H1 (cell line): ENCODE data around the gene LBHD1. TPM values are rescaled to one million over a fixed set of nuclear protein-coding genes. Genes with fewer than 3 reads are reported as not detected.

Experiments used
- CTCF ChIA-PET: fragments of 300-600 bp; sonication (Branson Sonifier 250); formaldehyde crosslinking; loops from one replicate; lab custom pipeline; 2021; ENCODE audit not compliant: partially characterized antibody; lab: Charles Lee
- POLR2A ChIA-PET: fragments of 300-600 bp; sonication (Branson Sonifier 250); formaldehyde crosslinking; loops from one replicate; lab custom pipeline; 2021; ENCODE audit warnings: inconsistent platforms; ENCODE audit not compliant: partially characterized antibody; lab: Charles Lee
- DNase-seq, 2 experiments: peaks; one replicate each; pipeline versions ENCODE4 v3.0.0 to v3.0.0-alpha.2; 2010 to 2022; ENCODE audit warnings: low spot score in 2 of 2, low read depth in 1 of 2, mixed read lengths in 1 of 2
- FAIRE-seq: peaks from 2 replicates; lab custom pipeline; 2011; peaks lifted over from hg19 to GRCh38; lab: Jason Lieb, UNC
- H2AFZ ChIP-seq: 2 replicates; pipeline ENCODE4 v1.8.1; 2012; ENCODE audit warnings: low read length, inconsistent platforms
- H2AK5ac ChIP-seq: 2 replicates; pipeline ENCODE4 v1.6.1; 2013; ENCODE audit warnings: low read depth, low read length
- H2BK120ac ChIP-seq: replicated peaks from 2 replicates; pipeline ENCODE3; 2013; ENCODE audit warnings: low read depth, low read length, inconsistent platforms
- H2BK12ac ChIP-seq: 2 replicates; pipeline ENCODE4 v1.6.1; 2013; ENCODE audit warnings: low read depth, low read length
- H2BK15ac ChIP-seq: 2 replicates; pipeline ENCODE4 v1.6.1; 2013; ENCODE audit warnings: low read length
- H2BK20ac ChIP-seq: 2 replicates; pipeline ENCODE4 v1.6.1; 2013; ENCODE audit warnings: low read length
- H2BK5ac ChIP-seq: 2 replicates; pipeline ENCODE4 v1.6.1; 2013; ENCODE audit warnings: low read depth, low read length
- H3K14ac ChIP-seq: 2 replicates; pipeline ENCODE4 v1.6.1; 2013; ENCODE audit warnings: inconsistent platforms; ENCODE audit not compliant: insufficient read length
- H3K18ac ChIP-seq: 2 replicates; pipeline ENCODE4 v1.6.1; 2013; ENCODE audit warnings: low read length; ENCODE audit errors: extremely low read depth
- H3K23ac ChIP-seq: 2 replicates; pipeline ENCODE4 v1.6.1; 2013; ENCODE audit warnings: inconsistent platforms; ENCODE audit not compliant: insufficient read length
- H3K23me2 ChIP-seq: 2 replicates; pipeline ENCODE4 v1.6.1; 2013; ENCODE audit warnings: low read depth, low read length
- H3K27ac ChIP-seq: 2 replicates; pipeline ENCODE4 v1.6.1; 2011; ENCODE audit warnings: low read depth, low read length, inconsistent platforms
- H3K27me3 ChIP-seq, 4 experiments: replicated peaks in 1 of 4; 1 replicate in 1 of 4; 2 replicates in 3 of 4; pipeline versions ENCODE4 v1.6.1 to v1.8.1; 2011 to 2013; ENCODE audit warnings: low read length in 3 of 4, mild to moderate bottlenecking in 3 of 4, inconsistent platforms in 2 of 4, mixed read lengths in 2 of 4, moderate library complexity in 1 of 4; ENCODE audit not compliant: control insufficient read depth in 3 of 4, insufficient read depth in 3 of 4; ENCODE audit errors: extremely low read depth in 1 of 4
- H3K36me3 ChIP-seq, 4 experiments: 2 replicates each; pipeline versions ENCODE4 v1.6.1 to v1.8.1; 2011 to 2013; ENCODE audit warnings: mild to moderate bottlenecking in 4 of 4, low read length in 3 of 4, moderate library complexity in 2 of 4, control low read depth in 1 of 4, inconsistent platforms in 1 of 4; ENCODE audit not compliant: insufficient read depth in 4 of 4, control insufficient read depth in 2 of 4
- H3K4ac ChIP-seq: replicated peaks from 2 replicates; pipeline ENCODE3; 2013; ENCODE audit warnings: low read length, low read depth, mixed read lengths, inconsistent platforms; ENCODE audit not compliant: insufficient read length
- H3K4me1 ChIP-seq, 4 experiments: replicated peaks in 1 of 4; 1 replicate in 1 of 4; 2 replicates in 3 of 4; pipeline versions ENCODE4 v1.6.1 to v1.8.1; 2011 to 2013; ENCODE audit warnings: low read length in 3 of 4, inconsistent platforms in 2 of 4, mixed read lengths in 1 of 4; ENCODE audit not compliant: insufficient read depth in 4 of 4, control insufficient read depth in 3 of 4
- H3K4me2 ChIP-seq, 2 experiments: 2 replicates each; pipeline versions ENCODE4 v1.6.1 to v1.8.1; 2011 to 2013; ENCODE audit warnings: low read depth in 2 of 2, low read length in 2 of 2, control low read depth in 1 of 2, inconsistent platforms in 1 of 2, mild to moderate bottlenecking in 1 of 2; ENCODE audit not compliant: insufficient read depth in 1 of 2
- H3K4me3 ChIP-seq, 4 experiments: fragments of 200-600, 300-600 bp in 1 of 4; sonication (generic), shearing (Covaris generic), sonication (Bioruptor Twin) in 1 of 4; 2 replicates each; pipeline versions ENCODE4 v1.5.1 to v1.8.1; 2011 to 2016; ENCODE audit warnings: low read length in 4 of 4, low read depth in 3 of 4, control low read depth in 2 of 4, inconsistent platforms in 2 of 4, mild to moderate bottlenecking in 2 of 4, mixed read lengths in 1 of 4, moderate library complexity in 1 of 4; ENCODE audit not compliant: insufficient read depth in 2 of 4; ENCODE audit errors: extremely low read depth in 1 of 4
- H3K56ac ChIP-seq: replicated peaks from 2 replicates; pipeline ENCODE3; 2013; ENCODE audit warnings: low read depth, mild to moderate bottlenecking, mixed read lengths, low read length, inconsistent platforms; ENCODE audit not compliant: insufficient read length
- H3K79me1 ChIP-seq: 2 replicates; pipeline ENCODE4 v1.6.1; 2013; ENCODE audit warnings: low read depth, low read length, control low read depth
- H3K79me2 ChIP-seq, 2 experiments: 2 replicates each; pipeline versions ENCODE4 v1.6.1 to v1.8.1; 2012 to 2013; ENCODE audit warnings: low read length in 2 of 2, mild to moderate bottlenecking in 2 of 2, inconsistent platforms in 1 of 2; ENCODE audit not compliant: insufficient read depth in 2 of 2, control insufficient read depth in 1 of 2
- H3K9ac ChIP-seq, 4 experiments: replicated peaks in 1 of 4; 1 replicate in 1 of 4; 2 replicates in 3 of 4; pipeline versions ENCODE4 v1.6.1 to v1.8.1; 2011 to 2013; ENCODE audit warnings: low read depth in 3 of 4, low read length in 3 of 4, control low read depth in 2 of 4, mild to moderate bottlenecking in 2 of 4, moderate library complexity in 2 of 4, inconsistent platforms in 1 of 4; ENCODE audit errors: extremely low read depth in 1 of 4
- H3K9me3 ChIP-seq, 2 experiments: 2 replicates each; pipeline versions ENCODE4 v1.6.1 to v1.8.1; 2012 to 2013; ENCODE audit warnings: mild to moderate bottlenecking in 2 of 2, moderate library complexity in 2 of 2, control low read depth in 1 of 2, inconsistent platforms in 1 of 2, low read depth in 1 of 2, low read length in 1 of 2, mixed read lengths in 1 of 2; ENCODE audit not compliant: insufficient read depth in 2 of 2
- H4K20me1 ChIP-seq, 2 experiments: replicated peaks in 1 of 2; 2 replicates each; pipeline versions ENCODE3 to v1.8.1; 2011 to 2013; ENCODE audit warnings: inconsistent platforms in 2 of 2, low read length in 2 of 2, mild to moderate bottlenecking in 1 of 2; ENCODE audit not compliant: insufficient read depth in 2 of 2, control insufficient read depth in 1 of 2
- H4K5ac ChIP-seq: 2 replicates; pipeline ENCODE4 v1.6.1; 2013; ENCODE audit warnings: low read length, low read depth, mixed read lengths, inconsistent platforms; ENCODE audit not compliant: insufficient read length
- H4K8ac ChIP-seq: 2 replicates; pipeline ENCODE4 v1.8.0; 2013; ENCODE audit warnings: mild to moderate bottlenecking, moderate library complexity, low read length, inconsistent platforms; ENCODE audit not compliant: insufficient read depth; ENCODE audit errors: extremely low read depth
- H4K91ac ChIP-seq: replicated peaks from 2 replicates; pipeline ENCODE3; 2013; ENCODE audit warnings: low read length, mixed read lengths, inconsistent platforms; ENCODE audit not compliant: insufficient read length
- POLR2A ChIP-seq, 2 experiments: IDR thresholded peaks; 1 replicate in 1 of 2; 2 replicates in 1 of 2; pipeline ENCODE4 v1.6.1; 2011; ENCODE audit warnings: low read depth in 2 of 2, low read length in 2 of 2, mild to moderate bottlenecking in 2 of 2; ENCODE audit errors: control extremely low read depth in 1 of 2
- POLR2AphosphoS5 ChIP-seq: IDR thresholded peaks from 2 replicates; pipeline ENCODE4 v1.6.1; 2011; ENCODE audit warnings: low read depth, low read length
- SIRT6 ChIP-seq: IDR thresholded peaks from one replicate; pipeline ENCODE4 v1.7.1; 2012; ENCODE audit warnings: low read length, inconsistent platforms
- SP4 ChIP-seq: IDR thresholded peaks from 2 replicates; pipeline ENCODE4 v1.6.1; 2012; ENCODE audit warnings: low read length, inconsistent platforms
- TAF1 ChIP-seq: IDR thresholded peaks from 2 replicates; pipeline ENCODE4 v1.6.1; 2011; ENCODE audit warnings: mild to moderate bottlenecking, low read depth, low read length
- WGBS, 2 experiments: shearing (Covaris generic) in 1 of 2; methylation state at CpG; one replicate each; pipeline versions ENCODE4 v1.1.6 to v1.1.7; 2013 to 2015; ENCODE audit warnings: low lambda C conversion rate in 2 of 2, mixed read lengths in 2 of 2, inconsistent platforms in 1 of 2, low coverage in 1 of 2, missing lambda C conversion rate in 1 of 2; ENCODE audit not compliant: insufficient replicate concordance in 2 of 2, insufficient coverage in 1 of 2, insufficient read length in 1 of 2; ENCODE audit errors: extremely low coverage in 1 of 2, missing lambda C conversion rate in 1 of 2; 5-methylcytosine and 5-hydroxymethylcytosine counted together
- polyA plus RNA-seq, 7 experiments: library from polyadenylated mRNA; depleted of rRNA in 3 of 7; stranded (reverse) in 5 of 7; unstranded in 2 of 7; fragments of >200 nt in 5 of 7; fragments of 200-250 nt in 2 of 7; gene quantifications; 1 replicate in 5 of 7; 2 replicates in 1 of 7; 4 replicates in 1 of 7; pipeline versions ENCODE4 v1.2.1 to v1.2.3, GENCODE V29; 2011 to 2013; ENCODE audit warnings: missing spikeins in 2 of 7, mixed read lengths in 2 of 7
- total RNA-seq: library from RNA; stranded (reverse); fragmentation: NEBNext Ultra II Directional; extraction: Animal tissue kit (Norgen Biotek cat#: 25700); gene quantifications from 2 replicates; pipeline ENCODE4 v1.2.1, GENCODE V29; 2021

LBHD1 gene
- total and polyA plus RNA-seq, 2 of the 8 experiments (the other 6 are each of a cell fraction or from before 2014, with no cell fraction given): 2.3 to 5.2 TPM

DNA sequence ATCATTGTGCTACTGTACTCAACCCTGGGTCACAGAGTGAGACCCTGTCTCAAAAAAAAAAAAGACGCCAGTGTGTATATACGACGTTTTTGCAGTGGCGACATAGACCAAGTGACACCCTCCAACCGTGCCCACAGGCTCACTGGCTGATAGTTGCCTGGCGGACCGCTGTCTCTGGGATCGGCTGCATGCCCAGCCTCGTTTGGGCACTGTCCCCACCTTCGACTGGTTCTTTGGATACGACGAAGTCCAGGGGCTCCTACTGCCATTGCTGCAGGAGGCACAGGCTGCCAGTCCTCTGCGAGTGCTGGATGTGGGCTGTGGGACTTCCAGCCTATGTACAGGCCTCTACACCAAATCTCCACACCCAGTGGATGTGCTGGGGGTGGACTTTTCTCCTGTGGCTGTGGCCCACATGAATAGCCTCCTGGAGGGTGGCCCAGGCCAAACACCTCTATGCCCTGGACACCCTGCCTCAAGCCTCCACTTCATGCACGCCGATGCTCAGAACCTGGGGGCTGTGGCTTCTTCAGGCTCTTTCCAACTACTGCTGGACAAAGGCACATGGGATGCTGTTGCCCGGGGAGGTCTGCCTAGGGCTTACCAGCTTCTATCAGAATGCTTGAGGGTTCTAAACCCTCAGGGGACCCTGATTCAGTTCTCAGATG lies 5.7 kb downstream of the LBHD1 start:
- H3K4me3 ChIP-seq: peak overlapping the region; percentile 83 to 98 (median 95)
- no peaks in the 10 kb centered on the region for H3K27me3 ChIP-seq
- no peak overlapping the region for H2AK5ac ChIP-seq
- TF ChIP-seq POLR2AphosphoS5 (peak; percentile 66; the same call in 1 of the 2 replicates), POLR2A (IDR thresholded peaks at IDR 0.05; ENCODE audit: control extremely low read depth in 1 of 2, low read depth in 2 of 2, low read length in 2 of 2) (peak; percentile 57 to 81), SIRT6 (peak; percentile 21), SP4 (no peak), TAF1 (no peak)
- TF ChIP-seq, all 59 proteins: peak for 3
- Histone ChIP-seq H3K79me2 (peaks cover 7 to 33% of the 10 kb centered on the region in 2 experiments; a peak in 3 of 4 replicates), H2BK20ac (no peak overlapping the region), H4K91ac (peak overlapping the region; percentile 1), H3K4me1 (peaks cover 4 to 11% (median 8%) of the 10 kb centered on the region in 4 experiments), H3K9me3 (no peaks in the 10 kb centered on the region), H2BK12ac (no peak overlapping the region), H4K5ac (peak overlapping the region; percentile 84), H3K4ac (peak overlapping the region; percentile 74), H2BK120ac (peak overlapping the region; percentile 56), H3K36me3 (peaks cover 11 to 35% (median 20%) of the 10 kb centered on the region in 4 experiments), H2BK5ac (peak overlapping the region; percentile 80), H4K8ac (no peak overlapping the region; the same call in 1 of the 2 replicates), H2AFZ (no peak overlapping the region), H2BK15ac (no peak overlapping the region), H3K56ac (peak overlapping the region; percentile 93), H3K79me1 (peaks cover 5% of the 10 kb centered on the region), H3K9ac (peak overlapping the region; percentile 57 to 92 (median 90)), H3K23ac (no peak overlapping the region), H3K27ac (peak overlapping the region; percentile 73; the same call in 1 of the 2 replicates), H3K14ac (no peak overlapping the region), H3K23me2 (peaks cover 15% of the 10 kb centered on the region), H3K4me2 (peak overlapping the region; percentile 77 to 86), H3K18ac (peak overlapping the region; percentile 63; the same call in 1 of the 2 replicates), H4K20me1 (peaks cover 3 to 6% of the 10 kb centered on the region in 2 experiments)
- 65% methylated on average over 16 of the region's 16 CpGs; no CpG with 5 or more reads in 1 of the 2 experiments for WGBS, 2 experiments
- CTCF ChIA-PET: interaction anchor here (0.7 to 2.5 kb wide), 10 partner anchors 11 to 1525 kb away, joined by 3 to 8 read pairs (median 4); no protein-coding TSS in a partner anchor
- no peak for FAIRE-seq
- DNase-seq: no peak
- POLR2A ChIA-PET: interaction anchor here (0.6 to 61.4 kb wide), 28 partner anchors 6 to 223 kb away, joined by 3 to 2041 read pairs (median 20); partner anchors contain the start of genes B3GAT3, BSCL2, C11orf98 and CSKMT
